Astrocyte of the spinal cord (primary cell): ENCODE results near the gene VSX2.

Experiments used
- DNase-seq: peaks from one replicate; pipeline ENCODE4 v3.0.0; 2011; ENCODE audit warnings: low read depth, low spot score
- H3K4me3 ChIP-seq: 2 replicates; pipeline ENCODE4 v1.5.1; 2011; ENCODE audit warnings: low read depth, mild to moderate bottlenecking, low read length, moderate library complexity
- in situ Hi-C: cut with HindIII; loops from 2 replicates; pipeline ENCODE4 v1.10.0; 2017; ENCODE audit warnings: low sequenced_read_pairs
- TF ChIP-seq, protein P1 (sequence below): IDR thresholded peaks from 2 replicates; pipeline ENCODE4 v1.5.1; 2012; ENCODE audit warnings: low read depth, mild to moderate bottlenecking, low read length, inconsistent platforms

Gene VSX2

DNA sequence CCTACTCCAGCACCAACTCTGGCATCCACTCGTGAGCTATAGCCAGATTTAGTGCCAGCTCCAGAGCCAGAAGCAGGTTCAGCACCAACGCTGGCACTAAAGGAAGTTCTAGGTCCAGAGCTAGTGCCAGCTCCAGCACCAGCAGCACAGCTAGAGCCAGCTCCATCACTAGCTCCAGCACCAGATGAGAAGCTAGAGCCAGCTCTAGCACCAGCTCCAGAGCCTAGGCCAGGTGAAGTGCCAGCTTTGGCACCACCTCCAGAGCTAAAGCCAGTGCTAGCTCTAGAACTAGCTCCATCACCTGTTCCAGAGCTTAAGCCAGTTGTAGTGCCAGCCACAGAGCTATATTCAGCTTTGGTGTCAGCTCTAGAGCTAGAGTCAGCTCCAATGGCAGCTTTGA, 38.8 kb downstream of the VSX2 start:
- H3K4me3 ChIP-seq = no peak overlapping the region
- no peak for DNase-seq
- TF ChIP-seq, protein P1, sequence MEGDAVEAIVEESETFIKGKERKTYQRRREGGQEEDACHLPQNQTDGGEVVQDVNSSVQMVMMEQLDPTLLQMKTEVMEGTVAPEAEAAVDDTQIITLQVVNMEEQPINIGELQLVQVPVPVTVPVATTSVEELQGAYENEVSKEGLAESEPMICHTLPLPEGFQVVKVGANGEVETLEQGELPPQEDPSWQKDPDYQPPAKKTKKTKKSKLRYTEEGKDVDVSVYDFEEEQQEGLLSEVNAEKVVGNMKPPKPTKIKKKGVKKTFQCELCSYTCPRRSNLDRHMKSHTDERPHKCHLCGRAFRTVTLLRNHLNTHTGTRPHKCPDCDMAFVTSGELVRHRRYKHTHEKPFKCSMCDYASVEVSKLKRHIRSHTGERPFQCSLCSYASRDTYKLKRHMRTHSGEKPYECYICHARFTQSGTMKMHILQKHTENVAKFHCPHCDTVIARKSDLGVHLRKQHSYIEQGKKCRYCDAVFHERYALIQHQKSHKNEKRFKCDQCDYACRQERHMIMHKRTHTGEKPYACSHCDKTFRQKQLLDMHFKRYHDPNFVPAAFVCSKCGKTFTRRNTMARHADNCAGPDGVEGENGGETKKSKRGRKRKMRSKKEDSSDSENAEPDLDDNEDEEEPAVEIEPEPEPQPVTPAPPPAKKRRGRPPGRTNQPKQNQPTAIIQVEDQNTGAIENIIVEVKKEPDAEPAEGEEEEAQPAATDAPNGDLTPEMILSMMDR = no peak
- in situ Hi-C loops = no loop called here

DNA sequence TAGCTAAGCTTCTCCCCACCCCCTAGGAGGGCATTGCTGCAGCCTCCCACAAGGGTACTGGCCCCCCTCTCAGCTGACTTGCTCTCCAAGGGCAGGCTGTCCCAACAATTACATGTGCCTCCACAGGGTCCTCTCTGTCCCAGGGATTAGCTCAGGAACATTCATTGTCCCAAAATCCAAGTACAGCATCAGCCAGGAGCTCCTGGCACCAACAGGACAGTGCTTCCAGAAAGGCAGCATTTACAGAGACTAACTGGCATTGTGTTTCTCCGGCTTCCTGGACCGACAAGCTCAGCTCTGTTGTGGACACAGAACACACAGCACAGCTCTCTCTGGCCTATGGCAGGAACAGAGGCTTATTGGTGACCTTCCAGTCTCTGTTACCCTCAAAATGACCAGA, 41.8 kb downstream of the VSX2 start:
- TF ChIP-seq, protein P1 = no peak
- H3K4me3 ChIP-seq = no peak overlapping the region
- in situ Hi-C loops = no loop called here
- DNase-seq = no peak

DNA sequence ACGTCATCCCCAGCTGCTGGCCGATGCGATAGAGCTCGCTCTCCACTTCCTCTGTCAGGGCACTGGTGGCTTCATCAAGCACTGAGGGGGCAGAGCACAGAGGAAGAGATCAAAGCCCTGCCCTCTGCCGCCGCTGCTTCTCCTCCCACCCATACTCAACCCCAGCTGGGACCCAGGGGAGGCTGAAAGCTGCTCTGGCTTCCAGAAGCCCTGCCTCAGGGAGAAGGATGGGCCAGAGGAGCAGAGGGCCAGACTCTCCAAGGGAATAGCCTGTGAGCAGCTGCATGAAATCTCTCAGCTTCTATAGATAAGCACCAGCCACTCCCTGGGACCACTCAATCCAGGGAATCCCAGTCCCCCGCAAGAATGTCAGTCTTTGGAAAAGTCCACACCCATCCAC, 47.5 kb downstream of the VSX2 start:
- in situ Hi-C loops = no loop called here
- TF ChIP-seq, protein P1 = no peak
- H3K4me3 ChIP-seq = no peak overlapping the region
- no peak for DNase-seq

DNA sequence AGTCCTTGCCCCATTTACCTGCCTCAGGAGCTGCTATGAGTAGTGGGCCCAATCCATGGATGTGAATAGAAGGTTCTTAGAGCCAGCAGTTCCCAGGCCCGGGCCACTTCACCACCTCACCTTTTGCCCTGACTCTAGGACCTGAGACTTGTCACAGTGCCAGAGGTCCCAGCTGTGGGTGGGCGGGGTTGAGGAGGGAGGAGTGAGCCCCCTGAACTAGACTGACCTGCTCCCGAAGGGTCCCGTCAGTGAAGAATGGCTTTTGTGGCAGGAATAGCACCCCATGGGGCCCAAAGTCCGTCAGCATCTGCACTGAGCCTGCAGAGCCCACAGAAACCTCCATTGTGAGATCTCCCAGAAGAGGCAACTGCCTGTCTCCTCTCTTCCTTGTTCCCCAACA, 50.6 kb downstream of the VSX2 start:
- in situ Hi-C loops = no loop called here
- TF ChIP-seq, protein P1 = no peak
- DNase-seq = no peak
- no peak overlapping the region for H3K4me3 ChIP-seq

DNA sequence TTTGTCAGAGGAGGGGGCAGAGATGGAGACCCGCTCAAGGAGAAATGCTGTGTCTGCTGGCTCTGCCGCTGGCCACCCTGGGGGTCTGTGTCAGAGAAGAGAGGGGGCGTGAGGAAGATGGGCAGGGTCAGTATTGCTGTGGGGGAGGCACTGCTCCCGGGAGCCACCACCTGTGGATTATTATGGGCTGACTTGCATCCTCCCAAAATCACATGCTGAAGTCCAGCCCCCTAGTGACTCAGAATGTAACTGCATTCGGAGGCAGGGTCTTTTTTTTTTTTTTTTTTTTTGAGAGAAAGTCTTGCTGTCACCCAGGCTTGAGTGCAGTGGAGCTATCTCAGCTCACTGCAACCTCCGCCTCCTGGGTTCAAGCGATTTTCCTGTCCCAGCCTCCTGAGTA, 51.2 kb downstream of the VSX2 start:
- DNase-seq = peak; percentile 10
- H3K4me3 ChIP-seq = no peak overlapping the region
- TF ChIP-seq, protein P1 = peak; percentile 44
- in situ Hi-C loops = no loop called here

DNA sequence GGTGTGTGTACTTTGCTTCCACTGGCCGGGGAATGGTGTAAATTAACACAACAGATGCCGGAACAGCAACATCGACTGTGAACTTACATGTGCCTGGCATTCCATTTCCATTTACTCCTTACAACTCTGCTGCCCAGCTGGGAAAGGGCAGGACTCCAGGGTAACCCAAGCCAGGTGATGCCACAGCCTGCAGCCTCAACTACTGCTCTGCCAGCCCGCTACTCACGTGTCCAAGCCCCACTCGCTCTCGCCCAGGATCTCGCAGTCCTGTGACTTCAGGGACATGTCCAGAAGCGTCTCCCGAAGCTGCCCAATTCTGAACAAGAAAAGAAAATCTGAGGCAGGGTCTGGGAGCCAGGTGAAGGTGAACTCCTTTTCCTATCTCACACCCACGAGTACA, 52.8 kb downstream of the VSX2 start:
- no peak for DNase-seq
- H3K4me3 ChIP-seq = no peak overlapping the region
- in situ Hi-C loops = no loop called here
- TF ChIP-seq, protein P1 = no peak

DNA sequence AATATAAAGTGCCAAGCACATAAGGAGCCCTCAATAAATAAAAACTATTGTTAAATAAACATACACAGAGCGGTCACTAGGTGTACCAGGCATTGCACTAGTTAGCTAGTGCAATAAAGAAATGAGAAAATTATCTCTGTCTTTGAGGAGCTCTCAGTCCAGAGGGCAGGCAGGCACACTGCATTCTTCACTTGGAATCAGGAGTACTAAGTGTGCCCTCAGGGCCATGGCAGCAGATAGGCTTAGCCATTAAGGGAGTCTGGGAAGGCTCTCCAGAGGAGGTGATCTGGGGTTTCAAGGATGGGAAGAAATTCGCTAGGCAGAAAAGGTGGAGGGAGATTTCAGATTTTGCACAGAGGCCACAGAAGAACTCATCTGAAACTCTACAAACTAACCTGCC, 54.4 kb downstream of the VSX2 start:
- no peak overlapping the region for H3K4me3 ChIP-seq
- no peak for DNase-seq
- TF ChIP-seq, protein P1 = no peak
- in situ Hi-C loops = no loop called here
